HepG2 (cell line): Measurements from ENCODE around the gene TPRN. TPM values are rescaled to one million over a fixed set of nuclear protein-coding genes. Genes with fewer than 3 reads are reported as not detected.

Experiments
- ARID4A ChIP-seq: sonication (generic); formaldehyde crosslinking; IDR thresholded peaks from 2 replicates; pipeline ENCODE4 v1.5.0; 2020; ENCODE audit warnings: mild to moderate bottlenecking, missing genetic modification reagents, borderline replicate concordance
- BRD4 ChIP-seq: sonication (generic); formaldehyde crosslinking; IDR thresholded peaks from 2 replicates; pipeline ENCODE4 v1.4.0; 2020; ENCODE audit warnings: missing genetic modification reagents
- DNMT1 ChIP-seq: sonication (generic); formaldehyde crosslinking; IDR thresholded peaks from 2 replicates; pipeline ENCODE4 v1.5.1; 2020; ENCODE audit warnings: mild to moderate bottlenecking, missing genetic modification reagents
- ELK4 ChIP-seq: sonication (generic); formaldehyde crosslinking; IDR thresholded peaks from 2 replicates; pipeline ENCODE4 v1.9.0; 2021; ENCODE audit warnings: missing genetic modification reagents, borderline replicate concordance
- FOXP1 ChIP-seq, 2 experiments: fragments of 450-650 bp in 1 of 2; IDR thresholded peaks; 2 replicates each; pipeline ENCODE4 v1.6.1; 2017 to 2018; ENCODE audit warnings: antibody characterized with exemption in 1 of 2
- HNRNPUL1 ChIP-seq: fragments of 200-400 bp; formaldehyde crosslinking; IDR thresholded peaks from 2 replicates; pipeline ENCODE4 v1.6.1; 2017; ENCODE audit warnings: low read depth, mild to moderate bottlenecking, low read length, moderate library complexity
- IRX3 ChIP-seq: sonication (generic); formaldehyde crosslinking; IDR thresholded peaks from 2 replicates; pipeline ENCODE4 v1.8.1; 2023; ENCODE audit warnings: mild to moderate bottlenecking, low read depth, missing genetic modification reagents, borderline replicate concordance
- KDM2A ChIP-seq: sonication (generic); formaldehyde crosslinking; IDR thresholded peaks from 2 replicates; pipeline ENCODE4 v1.4.0; 2020; ENCODE audit warnings: low read depth, missing genetic modification reagents, borderline replicate concordance
- MAFG ChIP-seq: sonication (generic); formaldehyde crosslinking; IDR thresholded peaks from 2 replicates; pipeline ENCODE4 v1.5.1; 2020; ENCODE audit warnings: mild to moderate bottlenecking, missing genetic modification reagents
- MEF2D ChIP-seq: sonication (generic); formaldehyde crosslinking; IDR thresholded peaks from 2 replicates; pipeline ENCODE4 v1.5.1; 2020; ENCODE audit warnings: mild to moderate bottlenecking, missing genetic modification reagents
- NFRKB ChIP-seq: fragments of 450-650 bp; IDR thresholded peaks from 2 replicates; pipeline ENCODE4 v1.6.1; 2017
- RNF2 ChIP-seq: fragments of 450-650 bp; conservative IDR thresholded peaks from 2 replicates; pipeline ENCODE4 v1.6.1; 2016; ENCODE audit warnings: low read depth
- SMAD1 ChIP-seq: sonication (generic); formaldehyde crosslinking; IDR thresholded peaks from 2 replicates; pipeline ENCODE4 v1.4.0; 2020; ENCODE audit warnings: missing genetic modification reagents, low read depth, mild to moderate bottlenecking, borderline replicate concordance
- SNAPC5 ChIP-seq: sonication (generic); formaldehyde crosslinking; IDR thresholded peaks from 2 replicates; pipeline ENCODE4 v1.8.1; 2023; ENCODE audit warnings: mild to moderate bottlenecking, missing genetic modification reagents, borderline replicate concordance
- TEAD2 ChIP-seq: sonication (generic); formaldehyde crosslinking; IDR thresholded peaks from 2 replicates; pipeline ENCODE4 v1.9.0; 2021; ENCODE audit warnings: missing genetic modification reagents
- THYN1 ChIP-seq: sonication (generic); formaldehyde crosslinking; IDR thresholded peaks from 2 replicates; pipeline ENCODE4 v1.8.1; 2023; ENCODE audit warnings: low read depth, mild to moderate bottlenecking, moderate library complexity, missing genetic modification reagents, borderline replicate concordance
- XBP1 ChIP-seq: sonication (generic); formaldehyde crosslinking; IDR thresholded peaks from 2 replicates; pipeline ENCODE4 v1.5.0; 2020; ENCODE audit warnings: missing genetic modification reagents
- ZBTB33 ChIP-seq: sonication (generic); formaldehyde crosslinking; IDR thresholded peaks from 2 replicates; pipeline ENCODE4 v1.4.0; 2020; ENCODE audit warnings: missing genetic modification reagents
- ZNF230 ChIP-seq: sonication (generic); formaldehyde crosslinking; IDR thresholded peaks from 2 replicates; pipeline ENCODE4 v1.4.0; 2020; ENCODE audit warnings: mild to moderate bottlenecking, missing genetic modification reagents
- ZNF276 ChIP-seq: sonication (generic); formaldehyde crosslinking; IDR thresholded peaks from 2 replicates; pipeline ENCODE4 v1.4.0; 2020; ENCODE audit warnings: mild to moderate bottlenecking, low read depth, missing genetic modification reagents
- ZNF619 ChIP-seq: sonication (generic); formaldehyde crosslinking; IDR thresholded peaks from 2 replicates; pipeline ENCODE4 v1.4.0; 2020; ENCODE audit warnings: mild to moderate bottlenecking, missing genetic modification reagents
- polyA plus RNA-seq, 8 experiments: library from polyadenylated mRNA; depleted of rRNA in 3 of 8; stranded (reverse) in 7 of 8; unstranded in 1 of 8; fragments of >200 nt; fragmentation: Illumina TruSeq in 4 of 8; extraction: Trizol in 4 of 8; gene quantifications; 2 replicates each; pipeline versions ENCODE4 v1.2.1 to v1.2.3, GENCODE V29; 2011 to 2016; ENCODE audit warnings: low read depth in 4 of 8, missing spikeins in 1 of 8, mixed read lengths in 1 of 8; ENCODE audit not compliant: insufficient read depth in 1 of 8
- total RNA-seq, 5 experiments: library from RNA; depleted of rRNA; stranded (reverse); fragments of >200 nt; fragmentation: Illumina TruSeq; extraction: Trizol; gene quantifications; 2 replicates each; pipeline ENCODE4 v1.2.3, GENCODE V29; 2016; ENCODE audit warnings: low read depth in 1 of 5

The TPRN gene
- total and polyA plus RNA-seq, 2 of the 13 experiments (the other 11 are each of a cell fraction or from before 2014, with no cell fraction given) = 10.1 to 19.2 TPM

GRCh38 chr9:137201205-137201868 is 796 bp upstream of the TPRN start (continued):
- TF ChIP-seq ZBTB33 (CRISPR knock-in tag) (no peak), SMAD1 (CRISPR knock-in tag) (no peak), XBP1 (CRISPR knock-in tag) (no peak), KDM2A (CRISPR knock-in tag) (no peak), RNF2 (no peak), ZNF230 (CRISPR knock-in tag) (0 out of 2 replicates have a peak, but pooled peaks have one; percentile 28), MAFG (CRISPR knock-in tag) (no peak), TEAD2 (CRISPR knock-in tag) (no peak), ZNF619 (no peak), MEF2D (CRISPR knock-in tag) (peak; percentile 3; the same call in 1 of the 2 replicates), ELK4 (CRISPR knock-in tag) (no peak), SNAPC5 (CRISPR knock-in tag) (no peak), ARID4A (no peak; the same call in 1 of the 2 replicates), IRX3 (CRISPR knock-in tag) (no peak), THYN1 (CRISPR knock-in tag) (0 out of 2 replicates have a peak, but pooled peaks have one; percentile 0), BRD4 (no peak), DNMT1 (CRISPR knock-in tag) (peak; percentile 2; the same call in 1 of the 2 replicates), FOXP1 (IDR thresholded peaks at IDR 0.05) (no peak), FOXP1 (CRISPR knock-in tag; IDR thresholded peaks at IDR 0.05) (no peak), ZNF276 (no peak), NFRKB (no peak), HNRNPUL1 (no peak)
